Endodermal cell (in vitro differentiated cells): ENCODE measurements around the gene HLA-DOA. TPM values are rescaled to one million over a fixed set of nuclear protein-coding genes. Genes with fewer than 3 reads are reported as not detected.
A peak's percentile ranks its signal among the peaks of the same experiment; 100 is the strongest.

Experiments used
- DNase-seq: peaks from one replicate; pipeline ENCODE4 v3.0.0-alpha.2; 2017
- H3K27ac ChIP-seq: 2 replicates; pipeline ENCODE4 v1.5.1; 2013; ENCODE audit warnings: mild to moderate bottlenecking, low read depth, low read length, moderate library complexity
- H3K27me3 ChIP-seq: 2 replicates; pipeline ENCODE4 v1.6.1; 2013; ENCODE audit warnings: mild to moderate bottlenecking, low read length, moderate library complexity; ENCODE audit not compliant: insufficient read depth, control insufficient read depth, poor library complexity, severe bottlenecking
- H3K36me3 ChIP-seq: 2 replicates; pipeline ENCODE4 v1.7.0; 2013; ENCODE audit warnings: mild to moderate bottlenecking, low read length, moderate library complexity; ENCODE audit not compliant: control insufficient read depth, insufficient read depth
- H3K4me1 ChIP-seq: one replicate; pipeline ENCODE4 v1.7.0; 2013; ENCODE audit warnings: low read length; ENCODE audit not compliant: control insufficient read depth, insufficient read depth
- H3K4me3 ChIP-seq: 2 replicates; pipeline ENCODE4 v1.5.1; 2013; ENCODE audit warnings: mild to moderate bottlenecking, low read length, moderate library complexity
- H3K9ac ChIP-seq: 2 replicates; pipeline ENCODE4 v1.6.1; 2013; ENCODE audit warnings: mild to moderate bottlenecking, low read length, moderate library complexity; ENCODE audit not compliant: poor library complexity, severe bottlenecking; ENCODE audit errors: extremely low read depth
- H3K9me3 ChIP-seq: 2 replicates; pipeline ENCODE4 v1.6.1; 2013; ENCODE audit warnings: mild to moderate bottlenecking, low read length, moderate library complexity; ENCODE audit not compliant: control insufficient read depth
- H3K27ac Mint-ChIP-seq: 2 replicates; pipeline ENCODE4 v1.8.0; 2020; ENCODE audit warnings: mixed read lengths
- H3K27me3 Mint-ChIP-seq: 2 replicates; pipeline ENCODE4 v1.8.0; 2021; ENCODE audit warnings: mild to moderate bottlenecking, mixed read lengths; ENCODE audit not compliant: insufficient read depth
- H3K36me3 Mint-ChIP-seq: 2 replicates; pipeline ENCODE4 v1.8.0; 2020; ENCODE audit warnings: low read depth, mixed read lengths
- H3K4me1 Mint-ChIP-seq: 2 replicates; pipeline ENCODE4 v1.8.0; 2020; ENCODE audit warnings: mixed read lengths
- H3K4me3 Mint-ChIP-seq: 2 replicates; pipeline ENCODE4 v1.8.0; 2020; ENCODE audit warnings: mild to moderate bottlenecking, moderate library complexity, mixed read lengths
- H3K9me3 Mint-ChIP-seq: 2 replicates; pipeline ENCODE4 v1.8.0; 2020; ENCODE audit warnings: mild to moderate bottlenecking, mixed read lengths
- WGBS, 2 experiments: methylation state at CpG; one replicate each; pipeline versions ENCODE4 v1.1.5 to v1.1.7; 2013; ENCODE audit warnings: missing lambda C conversion rate in 2 of 2, mixed read lengths in 1 of 2; ENCODE audit not compliant: insufficient coverage in 1 of 2, insufficient read length in 1 of 2; 5-methylcytosine and 5-hydroxymethylcytosine counted together
- total RNA-seq, 2 donors: library from RNA; stranded (reverse); fragmentation: NEBNext Ultra II Directional in 1 of 2; extraction: Animal tissue kit (Norgen Biotek cat#: 25700) in 1 of 2; gene quantifications; 2 replicates in 1 of 2; 3 replicates in 1 of 2; pipeline ENCODE4 v1.2.1, GENCODE V29; 2021
- TF ChIP-seq, protein P1 (sequence below): fragments of 200-600 bp; sonication (generic); conservative IDR thresholded peaks from 2 replicates; pipeline ENCODE4 v1.5.0; 2021; ENCODE audit warnings: antibody characterized with exemption, mild to moderate bottlenecking

The HLA-DOA gene
- total RNA-seq, 2 donors from 2014 or later = 10.6 to 11.1 TPM

DNA sequence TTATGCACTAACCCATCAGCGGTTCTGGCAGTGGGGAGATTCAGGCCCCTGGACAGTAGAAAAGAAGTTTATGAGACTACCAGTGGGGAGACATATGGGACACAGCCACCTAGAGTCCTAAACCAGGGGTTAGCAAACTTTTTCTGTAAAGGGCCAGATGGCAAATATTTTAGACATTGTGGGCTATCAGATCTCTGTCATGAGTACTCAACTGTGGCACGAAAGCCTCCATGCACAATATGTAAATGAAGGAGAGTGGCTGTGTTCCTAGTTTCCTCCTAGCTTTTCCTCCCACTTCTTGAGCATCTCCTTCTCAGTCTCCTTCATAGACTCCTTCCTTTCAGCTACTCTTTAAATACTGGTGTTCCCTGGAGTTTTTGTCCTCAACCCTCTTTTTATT lies 53.2 kb downstream of the HLA-DOA start:
- H3K27ac ChIP-seq = no peak overlapping the region
- no peaks in the 10 kb centered on the region for H3K36me3 ChIP-seq
- Mint-ChIP-seq H3K36me3 (no peaks in the 10 kb centered on the region), H3K27me3 (peaks cover 2% of the 10 kb centered on the region), H3K9me3 (no peaks in the 10 kb centered on the region), H3K4me3 (no peak overlapping the region), H3K27ac (no peak overlapping the region), H3K4me1 (no peaks in the 10 kb centered on the region)
- no peak overlapping the region for H3K9ac ChIP-seq
- TF ChIP-seq, protein P1, sequence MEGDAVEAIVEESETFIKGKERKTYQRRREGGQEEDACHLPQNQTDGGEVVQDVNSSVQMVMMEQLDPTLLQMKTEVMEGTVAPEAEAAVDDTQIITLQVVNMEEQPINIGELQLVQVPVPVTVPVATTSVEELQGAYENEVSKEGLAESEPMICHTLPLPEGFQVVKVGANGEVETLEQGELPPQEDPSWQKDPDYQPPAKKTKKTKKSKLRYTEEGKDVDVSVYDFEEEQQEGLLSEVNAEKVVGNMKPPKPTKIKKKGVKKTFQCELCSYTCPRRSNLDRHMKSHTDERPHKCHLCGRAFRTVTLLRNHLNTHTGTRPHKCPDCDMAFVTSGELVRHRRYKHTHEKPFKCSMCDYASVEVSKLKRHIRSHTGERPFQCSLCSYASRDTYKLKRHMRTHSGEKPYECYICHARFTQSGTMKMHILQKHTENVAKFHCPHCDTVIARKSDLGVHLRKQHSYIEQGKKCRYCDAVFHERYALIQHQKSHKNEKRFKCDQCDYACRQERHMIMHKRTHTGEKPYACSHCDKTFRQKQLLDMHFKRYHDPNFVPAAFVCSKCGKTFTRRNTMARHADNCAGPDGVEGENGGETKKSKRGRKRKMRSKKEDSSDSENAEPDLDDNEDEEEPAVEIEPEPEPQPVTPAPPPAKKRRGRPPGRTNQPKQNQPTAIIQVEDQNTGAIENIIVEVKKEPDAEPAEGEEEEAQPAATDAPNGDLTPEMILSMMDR = no peak
- H3K9me3 ChIP-seq = no peaks in the 10 kb centered on the region
- no peaks in the 10 kb centered on the region for H3K4me1 ChIP-seq
- 80 to 91% methylated on average over 1 to 2 of the region's 2 CpGs for WGBS, 2 experiments
- H3K27me3 ChIP-seq = no peaks in the 10 kb centered on the region
- no peak overlapping the region for H3K4me3 ChIP-seq
- no peak for DNase-seq

DNA sequence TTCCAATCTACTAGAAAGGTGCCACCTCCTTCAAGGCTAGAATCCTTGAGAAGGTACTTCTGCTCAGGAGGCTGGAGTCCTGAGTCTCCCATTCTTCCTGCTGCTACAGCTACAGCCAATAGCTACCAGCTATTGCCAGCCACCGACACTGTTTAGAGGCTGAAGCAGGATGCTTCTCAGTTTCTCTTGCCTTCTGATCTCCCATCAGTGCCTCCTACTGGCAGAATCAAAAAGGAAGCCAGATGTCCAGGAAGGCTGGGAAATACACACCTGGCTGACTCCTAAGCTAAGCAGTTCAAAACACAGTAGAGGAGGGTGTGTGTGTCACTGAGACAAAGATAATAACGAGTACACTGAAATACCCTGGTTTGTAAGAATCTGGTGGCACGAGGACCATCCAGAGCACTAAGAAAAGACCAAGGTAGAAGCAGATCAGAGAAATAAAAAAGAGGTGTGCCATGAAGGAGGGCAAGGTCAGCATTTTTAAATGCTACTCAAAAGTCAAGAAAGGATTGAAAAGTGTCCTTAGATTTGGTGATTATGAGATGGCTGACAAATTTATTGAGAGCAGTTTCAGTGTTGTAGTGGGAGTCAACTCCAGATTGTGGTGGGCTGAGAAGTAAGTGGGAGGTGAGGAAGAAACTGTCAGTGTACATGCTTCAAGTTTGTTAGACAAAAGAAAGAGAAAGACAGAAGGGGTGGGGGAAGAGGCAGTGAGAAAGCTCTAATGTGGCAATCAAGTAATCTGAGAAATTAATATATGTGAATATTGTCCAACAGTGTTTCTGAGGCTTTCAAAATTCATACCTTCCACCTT lies 54.2 kb downstream of the HLA-DOA start:
- Histone ChIP-seq H3K4me1 (no peaks in the 10 kb centered on the region), H3K27me3 (no peaks in the 10 kb centered on the region), H3K9ac (no peak overlapping the region), H3K9me3 (no peaks in the 10 kb centered on the region), H3K4me3 (no peak overlapping the region), H3K36me3 (no peaks in the 10 kb centered on the region), H3K27ac (no peak overlapping the region)
- Mint-ChIP-seq H3K27me3 (peaks cover 2% of the 10 kb centered on the region), H3K4me1 (no peaks in the 10 kb centered on the region), H3K4me3 (no peak overlapping the region), H3K27ac (no peak overlapping the region), H3K9me3 (no peaks in the 10 kb centered on the region), H3K36me3 (no peaks in the 10 kb centered on the region)
- WGBS, 2 experiments = 43 to 50% methylated on average over 3 of the region's 3 CpGs
- TF ChIP-seq, protein P1 = peak; percentile 75
- DNase-seq = peak; percentile 89

DNA sequence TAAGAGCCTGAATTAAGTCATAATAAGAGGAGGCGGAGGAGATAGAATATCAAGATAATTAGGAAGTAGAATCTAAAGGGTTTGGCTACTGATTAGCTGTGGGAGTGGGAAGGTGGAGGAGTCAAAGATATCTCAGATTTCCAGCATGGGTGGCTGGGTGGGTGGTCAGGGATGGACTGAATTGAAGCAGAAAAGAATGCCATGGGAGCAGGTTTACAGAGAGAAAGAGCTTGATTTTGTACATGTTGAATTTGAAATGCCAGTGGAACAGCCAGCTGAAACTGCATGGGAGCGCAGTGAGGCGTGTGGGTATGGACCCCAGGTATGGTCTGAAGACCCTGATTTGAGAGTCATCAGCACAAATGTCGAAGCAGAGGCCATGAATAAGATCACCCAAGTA lies 55.1 kb downstream of the HLA-DOA start:
- H3K4me1 Mint-ChIP-seq = no peaks in the 10 kb centered on the region
- H3K36me3 ChIP-seq = no peaks in the 10 kb centered on the region
- no peaks in the 10 kb centered on the region for H3K27me3 ChIP-seq

More for the DNA sequence above, 55.1 kb downstream of the HLA-DOA start:
- 88% methylated on average over 4 of the region's 4 CpGs for WGBS, 2 experiments
- Histone ChIP-seq H3K9ac (no peak overlapping the region), H3K9me3 (no peaks in the 10 kb centered on the region), H3K27ac (no peak overlapping the region), H3K4me3 (no peak overlapping the region), H3K4me1 (no peaks in the 10 kb centered on the region)
- TF ChIP-seq, protein P1 = no peak
- Mint-ChIP-seq H3K9me3 (no peaks in the 10 kb centered on the region), H3K36me3 (no peaks in the 10 kb centered on the region), H3K27me3 (peaks cover 2% of the 10 kb centered on the region), H3K27ac (no peak overlapping the region), H3K4me3 (no peak overlapping the region)
- no peak for DNase-seq

Other genes starting within 250 kb of the HLA-DOA start
- not detected for gene HLA-DQB2, start 246.1 kb downstream of the HLA-DOA start, total RNA-seq
- not detected for gene HLA-DOB, start 192.6 kb downstream of the HLA-DOA start, total RNA-seq
- 1 to 10 TPM; 3.4 to 6.6 TPM for gene TAP2, start 170.9 kb downstream of the HLA-DOA start, total RNA-seq
- gene PSMB8, start 165.5 kb downstream of the HLA-DOA start, total RNA-seq = 1 to 10 TPM in 1 of 2 donors, under 1 TPM in 1; 0.93 to 3.1 TPM
- 1 to 10 TPM; 2.0 to 2.6 TPM for gene TAP1, start 155.9 kb downstream of the HLA-DOA start, total RNA-seq
- not detected for gene PSMB9, start 155.4 kb downstream of the HLA-DOA start, total RNA-seq
- gene HLA-DMB, start 68.6 kb downstream of the HLA-DOA start, total RNA-seq = 1 to 10 TPM in 1 of 2 donors, under 1 TPM in 1; 0.24 to 1.8 TPM
- gene HLA-DMA, start 56.5 kb downstream of the HLA-DOA start, total RNA-seq = 10 to 100 TPM in 1 of 2 donors, 1 to 10 TPM in 1; 4.9 to 19.0 TPM
- 100 to 1,000 TPM; 209 to 233 TPM for gene BRD2, start 41.0 kb downstream of the HLA-DOA start, total RNA-seq
- gene HLA-DPA1, start 64.1 kb upstream of the HLA-DOA start, total RNA-seq = 1 to 10 TPM; 1.7 to 1.9 TPM
- gene HLA-DPB1, start 66.4 kb upstream of the HLA-DOA start, total RNA-seq = 10 to 100 TPM; 13.5 to 20.6 TPM
- 1 to 10 TPM; 1.3 to 2.8 TPM for gene COL11A2, start 182.9 kb upstream of the HLA-DOA start, total RNA-seq
- gene RXRB, start 191.1 kb upstream of the HLA-DOA start, total RNA-seq = 10 to 100 TPM; 24.8 to 27.2 TPM
- gene SLC39A7, start 191.3 kb upstream of the HLA-DOA start, total RNA-seq = 100 to 1,000 TPM; 123 to 163 TPM
- gene HSD17B8, start 195.1 kb upstream of the HLA-DOA start, total RNA-seq = 1 to 10 TPM; 5.7 to 6.8 TPM
- gene RING1, start 198.9 kb upstream of the HLA-DOA start, total RNA-seq = 10 to 100 TPM; 31.0 to 31.8 TPM